Memory B cell (primary cell): Measurements from ENCODE around the gene TNFRSF11A.

Experiments
- ATAC-seq: fragments of 150-1000 bp; cut with Tn5 transposase; 2 replicates; pipeline ENCODE4 v1.10.0; 2021; ENCODE audit warnings: low read depth, mild to moderate bottlenecking, moderate library complexity
- DNase-seq, 2 donors: peaks; one replicate each; pipeline ENCODE4 v3.0.0; 2022; ENCODE audit warnings: low spot score in 2 of 2
- H3K27ac Mint-ChIP-seq: one replicate; pipeline ENCODE4 v1.8.0; 2022; ENCODE audit warnings: mild to moderate bottlenecking, moderate library complexity, mixed read lengths
- H3K27me3 Mint-ChIP-seq: one replicate; pipeline ENCODE4 v1.8.0; 2022; ENCODE audit warnings: mixed read lengths
- H3K36me3 Mint-ChIP-seq: one replicate; pipeline ENCODE4 v1.8.0; 2022; ENCODE audit warnings: mild to moderate bottlenecking, mixed read lengths
- H3K4me1 Mint-ChIP-seq: one replicate; pipeline ENCODE4 v1.8.0; 2022; ENCODE audit warnings: mixed read lengths
- H3K4me3 Mint-ChIP-seq: one replicate; pipeline ENCODE4 v1.8.0; 2022; ENCODE audit warnings: mild to moderate bottlenecking, moderate library complexity, mixed read lengths
- H3K9me3 Mint-ChIP-seq: one replicate; pipeline ENCODE4 v1.8.0; 2022; ENCODE audit warnings: mixed read lengths

Gene TNFRSF11A

DNA sequence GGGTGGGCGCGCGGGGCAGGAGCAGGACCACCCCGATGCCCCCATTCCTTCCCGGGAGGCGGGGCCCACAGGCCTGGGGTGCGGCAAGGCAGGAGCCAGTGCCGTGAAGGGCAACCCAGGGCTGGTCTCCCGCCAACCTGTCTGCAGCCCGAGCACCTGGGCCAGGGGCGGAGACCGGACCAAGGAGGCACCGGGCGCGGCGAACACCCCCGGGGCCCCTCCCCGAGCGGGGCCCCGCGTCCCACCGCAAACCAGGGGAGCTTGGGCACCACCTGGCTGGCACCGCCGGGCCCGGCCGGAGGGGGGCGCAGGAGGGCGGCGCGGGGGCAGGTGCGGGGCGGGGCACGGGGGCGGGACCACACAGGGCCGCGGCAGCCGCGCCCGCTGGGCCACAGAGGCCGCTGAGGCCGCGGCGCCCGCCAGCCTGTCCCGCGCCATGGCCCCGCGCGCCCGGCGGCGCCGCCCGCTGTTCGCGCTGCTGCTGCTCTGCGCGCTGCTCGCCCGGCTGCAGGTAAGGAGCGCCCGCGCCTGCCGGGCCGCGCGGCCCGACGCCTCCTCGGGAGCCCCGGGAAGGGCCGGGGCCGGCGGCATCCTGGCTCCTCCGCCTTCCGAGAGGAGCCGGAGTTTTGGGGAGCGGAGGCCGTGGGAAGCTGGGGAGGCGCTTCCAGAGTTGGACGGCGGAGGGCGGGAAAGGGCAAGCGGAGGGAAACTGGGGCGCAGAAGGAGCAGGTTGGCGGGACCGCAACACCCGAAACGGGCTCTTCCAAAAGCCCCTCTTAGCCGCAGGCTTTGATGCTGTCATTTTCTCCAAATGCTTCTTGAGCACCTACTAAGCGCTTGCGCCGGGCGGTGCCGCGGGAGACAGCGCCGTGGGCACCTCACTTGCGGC is at the start of gene TNFRSF11A:
Gene TNFRSF11A (plus strand): TSS at position 394 of the 889 bp plus-strand sequence. CDS start 43 bp downstream, at position 437.
- ATAC-seq, result peak; percentile 85
- peaks cover 19% of the 10 kb centered on the region for H3K4me1 Mint-ChIP-seq
- H3K36me3 Mint-ChIP-seq, result peaks cover 4% of the 10 kb centered on the region
- H3K27me3 Mint-ChIP-seq, result peaks cover 37% of the 10 kb centered on the region
- DNase-seq, result peak; percentile 40 to 68
- H3K4me3 Mint-ChIP-seq, result peak within 1 kb of the TSS; percentile 79
- no peak within 1 kb of the TSS for H3K27ac Mint-ChIP-seq
- no peaks in the 10 kb centered on the region for H3K9me3 Mint-ChIP-seq

DNA sequence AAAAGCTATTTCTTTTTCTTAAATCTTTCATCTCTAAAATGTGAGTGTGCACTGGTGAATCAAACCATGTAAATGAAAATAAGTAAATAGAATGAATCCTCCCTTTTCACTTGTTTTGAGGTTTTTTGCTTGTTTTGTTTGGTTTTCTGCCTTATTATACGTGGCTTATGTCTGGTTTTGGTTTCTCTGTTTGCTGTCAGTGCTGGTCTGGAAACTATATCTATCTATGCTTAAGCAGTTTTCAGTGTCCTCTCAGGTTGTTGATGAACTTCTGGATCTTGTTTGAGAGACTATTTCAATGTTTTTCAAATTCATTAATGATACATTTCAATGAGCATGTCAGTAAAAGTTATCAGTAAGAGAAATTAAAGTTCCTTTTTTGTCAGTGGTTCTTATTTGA is 48.1 kb upstream of the TNFRSF11A start:
- ATAC-seq, result no peak
- no peaks in the 10 kb centered on the region for H3K4me1 Mint-ChIP-seq
- H3K9me3 Mint-ChIP-seq, result no peaks in the 10 kb centered on the region
- peaks cover 19% of the 10 kb centered on the region for H3K36me3 Mint-ChIP-seq
- H3K27me3 Mint-ChIP-seq, result no peaks in the 10 kb centered on the region
- no peak for DNase-seq
- H3K4me3 Mint-ChIP-seq, result no peak overlapping the region
- H3K27ac Mint-ChIP-seq, result peak overlapping the region; percentile 36

DNA sequence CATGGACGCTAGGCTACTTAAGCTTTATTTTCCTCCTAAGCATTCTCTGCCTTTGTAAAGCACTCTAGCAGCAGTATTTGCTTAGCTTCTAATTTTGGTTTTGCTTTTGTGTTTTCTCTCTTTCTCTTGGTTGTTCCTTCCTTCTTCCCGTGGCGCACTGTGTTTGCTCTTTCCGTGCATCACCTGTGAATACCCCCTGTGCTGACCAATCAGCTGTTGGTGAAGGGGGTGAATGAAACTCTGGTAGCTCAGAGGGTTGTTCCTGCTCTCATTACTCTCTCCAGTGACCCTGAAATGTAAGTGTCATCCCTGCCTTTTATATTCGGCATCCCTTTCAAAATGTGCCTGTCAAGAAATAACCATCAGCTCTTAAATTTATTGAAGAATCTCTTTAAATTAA is 45.5 kb upstream of the TNFRSF11A start:
- Mint-ChIP-seq H3K27ac (no peak overlapping the region), H3K4me1 (no peaks in the 10 kb centered on the region), H3K27me3 (no peaks in the 10 kb centered on the region), H3K36me3 (peaks cover 27% of the 10 kb centered on the region), H3K9me3 (no peaks in the 10 kb centered on the region), H3K4me3 (no peak overlapping the region)
- ATAC-seq, result no peak
- DNase-seq, result no peak

DNA sequence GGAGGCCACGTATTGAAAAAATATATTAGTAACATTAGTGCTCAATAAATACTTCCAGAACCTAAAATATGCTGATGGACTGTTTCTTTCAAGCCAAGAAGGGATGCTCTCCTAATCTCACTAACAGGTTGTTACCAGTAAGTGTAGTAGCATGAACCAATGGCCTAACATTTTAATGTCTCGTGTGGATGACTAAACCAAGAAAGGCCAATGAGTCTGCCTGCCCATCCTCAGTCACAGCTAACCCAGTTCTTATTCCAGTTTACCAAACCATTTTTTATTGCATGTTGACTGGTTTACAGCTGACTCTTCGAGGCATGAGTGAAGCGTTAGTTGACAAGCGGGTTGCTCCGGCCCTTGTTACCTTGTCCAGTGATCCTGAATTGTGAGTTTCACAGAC is 45.1 kb upstream of the TNFRSF11A start:
- no peaks in the 10 kb centered on the region for H3K27me3 Mint-ChIP-seq
- H3K4me3 Mint-ChIP-seq, result no peak overlapping the region
- no peak for DNase-seq
- no peaks in the 10 kb centered on the region for H3K9me3 Mint-ChIP-seq
- no peak overlapping the region for H3K27ac Mint-ChIP-seq
- peaks cover 26% of the 10 kb centered on the region for H3K36me3 Mint-ChIP-seq
- no peaks in the 10 kb centered on the region for H3K4me1 Mint-ChIP-seq
- ATAC-seq, result no peak

DNA sequence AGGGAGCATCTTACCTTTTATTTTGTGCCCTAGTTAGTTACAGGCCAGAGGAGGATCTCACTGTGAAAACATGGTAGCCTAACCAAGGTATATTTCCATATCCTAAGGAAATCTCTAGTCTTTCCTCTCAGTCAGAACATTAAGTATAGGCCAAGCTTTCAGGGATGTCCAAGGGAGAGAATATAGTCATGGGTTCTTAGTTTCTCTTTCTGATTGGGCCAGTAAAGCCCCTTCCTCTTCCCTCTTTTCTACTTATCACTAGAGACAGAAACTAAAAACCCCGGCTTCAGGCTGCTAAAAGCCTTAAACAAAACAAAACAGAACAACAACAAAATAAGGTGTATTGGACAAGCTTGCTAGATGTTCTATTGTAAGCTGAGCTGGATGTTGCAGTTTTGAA is 44.3 kb upstream of the TNFRSF11A start:
- no peak for ATAC-seq
- Mint-ChIP-seq H3K4me1 (no peaks in the 10 kb centered on the region), H3K27me3 (no peaks in the 10 kb centered on the region), H3K27ac (peak overlapping the region; percentile 17), H3K9me3 (no peaks in the 10 kb centered on the region), H3K4me3 (no peak overlapping the region), H3K36me3 (peaks cover 28% of the 10 kb centered on the region)
- DNase-seq, result no peak

DNA sequence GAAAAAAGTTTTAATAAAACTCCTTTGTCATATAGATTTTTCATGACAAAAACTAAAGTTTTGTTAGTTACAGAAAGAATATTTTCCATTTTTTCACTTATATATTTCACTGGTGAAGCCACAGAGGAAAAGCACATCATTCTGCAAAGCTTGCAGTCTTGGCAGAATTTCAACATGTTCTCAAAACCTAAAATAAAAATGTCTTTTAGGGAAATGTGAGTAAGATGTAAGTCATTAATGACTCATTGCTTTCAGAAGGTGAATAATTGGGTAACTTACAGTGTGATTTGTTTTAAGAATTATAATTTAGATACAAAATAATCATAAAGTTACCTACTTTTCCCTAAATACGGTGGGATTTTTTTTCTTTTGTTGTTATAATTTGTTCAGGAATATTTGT is 43.4 kb upstream of the TNFRSF11A start:
- H3K9me3 Mint-ChIP-seq, result no peaks in the 10 kb centered on the region
- H3K4me1 Mint-ChIP-seq, result no peaks in the 10 kb centered on the region
- H3K27me3 Mint-ChIP-seq, result no peaks in the 10 kb centered on the region
- H3K4me3 Mint-ChIP-seq, result no peak overlapping the region
- ATAC-seq (no peak), DNase-seq (no peak)
- H3K36me3 Mint-ChIP-seq, result peaks cover 26% of the 10 kb centered on the region
- no peak overlapping the region for H3K27ac Mint-ChIP-seq

DNA sequence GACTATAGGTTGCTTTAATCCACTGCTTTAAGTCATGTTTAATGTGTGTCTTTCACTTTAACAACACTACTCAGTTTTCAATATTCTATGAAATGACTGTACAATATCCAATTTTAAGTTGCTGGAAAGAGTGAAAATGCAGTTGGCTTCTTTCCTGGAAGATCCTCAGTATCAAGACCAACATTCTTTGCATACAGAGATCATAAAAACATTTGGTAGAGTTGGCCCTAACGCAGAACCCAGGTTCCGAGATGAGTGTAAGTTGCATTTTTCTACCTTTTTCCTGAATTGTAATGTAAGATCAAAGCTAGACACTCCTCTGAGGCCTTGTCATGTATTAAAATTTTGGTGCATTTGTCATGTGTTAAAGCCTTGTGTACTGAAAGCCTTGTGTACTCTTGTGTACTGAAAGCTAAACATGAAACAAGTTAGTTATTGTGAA is 42.9 kb upstream of the TNFRSF11A start:
- H3K9me3 Mint-ChIP-seq, result no peaks in the 10 kb centered on the region
- no peak overlapping the region for H3K27ac Mint-ChIP-seq
- H3K36me3 Mint-ChIP-seq, result peaks cover 23% of the 10 kb centered on the region
- no peaks in the 10 kb centered on the region for H3K4me1 Mint-ChIP-seq
- DNase-seq, result no peak
- H3K4me3 Mint-ChIP-seq, result no peak overlapping the region
- H3K27me3 Mint-ChIP-seq, result no peaks in the 10 kb centered on the region
- no peak for ATAC-seq

DNA sequence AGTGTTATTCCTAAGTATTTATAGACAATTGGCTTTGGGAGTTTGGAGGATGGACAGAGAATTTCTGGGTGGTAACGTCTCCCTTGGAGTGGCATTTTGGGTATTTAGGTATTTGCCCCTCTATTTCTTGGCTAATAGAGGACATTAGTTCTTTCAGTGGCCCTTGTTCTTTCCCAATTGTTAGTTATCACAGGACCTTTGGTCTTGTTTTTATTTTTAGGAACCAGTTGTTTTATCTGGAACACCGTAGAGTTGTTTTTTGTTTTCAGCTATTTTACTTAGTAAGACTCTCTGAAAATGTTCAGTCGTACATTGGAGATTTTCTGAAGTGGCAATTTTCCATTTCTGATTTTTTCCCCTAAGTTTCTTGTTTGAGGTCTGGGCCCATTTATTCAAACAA is 40.5 kb upstream of the TNFRSF11A start:
- Mint-ChIP-seq H3K4me1 (peaks cover 14% of the 10 kb centered on the region), H3K36me3 (peaks cover 23% of the 10 kb centered on the region)

DNA sequence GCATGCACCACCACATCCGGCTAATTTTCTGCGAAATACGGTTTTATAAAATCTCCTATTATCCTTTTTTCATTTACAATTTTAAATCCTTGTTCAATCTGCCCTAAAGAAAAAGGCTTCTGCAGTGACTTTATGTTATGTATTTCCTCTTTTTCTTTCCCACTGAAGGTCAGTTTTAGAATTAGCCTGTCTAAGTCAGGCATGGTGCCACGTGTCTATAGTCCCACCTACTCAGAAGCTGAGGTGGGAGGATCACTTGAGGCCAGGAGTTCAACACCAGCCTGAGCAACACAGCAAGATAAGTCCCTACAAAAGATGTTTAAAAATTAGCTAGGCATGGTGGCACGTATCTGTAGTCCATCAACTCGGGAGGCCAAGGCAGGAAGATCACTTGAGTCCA is 39.8 kb upstream of the TNFRSF11A start:
- Mint-ChIP-seq H3K27ac (peak overlapping the region; percentile 57), H3K36me3 (peaks cover 22% of the 10 kb centered on the region), H3K27me3 (no peaks in the 10 kb centered on the region), H3K4me1 (peaks cover 14% of the 10 kb centered on the region), H3K9me3 (no peaks in the 10 kb centered on the region), H3K4me3 (no peak overlapping the region)
- ATAC-seq (no peak), DNase-seq (no peak)

More for the DNA sequence above, 40.5 kb upstream of the TNFRSF11A start:
- Mint-ChIP-seq H3K27ac (no peak overlapping the region), H3K27me3 (no peaks in the 10 kb centered on the region), H3K9me3 (no peaks in the 10 kb centered on the region), H3K4me3 (no peak overlapping the region)
- DNase-seq (no peak), ATAC-seq (no peak)

DNA sequence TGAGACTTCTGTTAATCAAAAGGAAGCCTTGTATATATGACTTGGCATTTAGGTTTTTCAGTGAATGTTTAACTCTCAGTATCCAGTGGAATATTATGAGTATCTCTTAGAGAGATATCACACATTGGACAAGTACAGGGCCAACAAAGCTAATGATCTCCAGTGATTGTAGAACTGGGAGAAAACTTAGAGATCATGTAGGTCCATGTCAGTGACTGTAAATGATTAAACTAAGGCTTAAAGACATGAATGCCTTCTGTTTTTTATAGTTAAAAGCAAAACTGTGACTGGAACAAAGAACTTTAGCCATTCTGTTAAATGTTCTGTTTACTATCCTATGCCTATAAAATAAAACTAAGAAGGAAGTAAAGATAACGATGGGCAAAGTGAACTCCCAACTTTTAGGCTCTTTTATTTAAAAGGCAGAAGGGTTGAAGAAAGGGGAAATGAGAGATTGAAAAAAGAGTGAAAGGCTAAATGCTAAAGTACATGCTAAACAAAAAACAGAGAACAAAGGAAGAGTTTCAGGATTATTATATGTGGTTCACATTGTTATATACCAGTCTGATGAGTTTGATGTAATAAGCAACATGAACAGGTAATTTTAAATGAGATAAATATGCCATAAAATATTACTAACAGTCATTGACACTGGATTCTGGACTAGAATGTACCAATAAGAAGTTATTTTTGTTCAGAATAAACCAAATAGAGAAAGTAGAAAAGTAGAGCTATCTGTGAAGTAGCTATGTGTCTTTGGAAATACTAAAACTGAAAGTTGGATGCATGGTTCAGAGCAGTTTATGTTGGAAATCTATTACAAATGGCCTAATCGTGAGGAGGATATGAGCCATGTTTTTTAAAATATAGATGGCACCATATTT is 37.1 kb upstream of the TNFRSF11A start:
- DNase-seq (no peak), ATAC-seq (peak; percentile 6)
- H3K36me3 Mint-ChIP-seq, result peaks cover 14% of the 10 kb centered on the region
- H3K27ac Mint-ChIP-seq, result peak overlapping the region; percentile 13
- H3K4me3 Mint-ChIP-seq, result peak overlapping the region; percentile 4
- no peaks in the 10 kb centered on the region for H3K9me3 Mint-ChIP-seq
- peaks cover 14% of the 10 kb centered on the region for H3K4me1 Mint-ChIP-seq
- no peaks in the 10 kb centered on the region for H3K27me3 Mint-ChIP-seq

DNA sequence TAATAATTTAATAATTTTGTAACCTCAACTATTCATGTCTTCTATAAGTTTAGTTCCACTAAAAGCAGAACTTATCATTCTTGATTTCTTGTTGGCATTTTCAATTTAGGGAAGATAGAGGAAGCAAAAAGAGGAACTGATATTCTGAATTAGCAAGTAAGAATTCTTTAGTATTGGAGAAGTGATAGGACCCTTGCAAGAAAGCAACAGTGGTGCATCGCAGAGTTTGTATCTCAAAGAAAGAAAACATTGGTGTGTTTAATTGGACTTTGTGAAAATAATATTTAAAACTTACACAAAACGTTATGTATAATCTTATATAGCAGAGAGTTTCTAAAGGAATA is 36.5 kb upstream of the TNFRSF11A start:
- H3K36me3 Mint-ChIP-seq, result peaks cover 9% of the 10 kb centered on the region
- peak in 1 of 2 donors; percentile 26 for DNase-seq
- H3K27me3 Mint-ChIP-seq, result no peaks in the 10 kb centered on the region
- H3K27ac Mint-ChIP-seq, result no peak overlapping the region
- H3K9me3 Mint-ChIP-seq, result no peaks in the 10 kb centered on the region
- peaks cover 14% of the 10 kb centered on the region for H3K4me1 Mint-ChIP-seq
- no peak overlapping the region for H3K4me3 Mint-ChIP-seq
- ATAC-seq, result peak; percentile 97

DNA sequence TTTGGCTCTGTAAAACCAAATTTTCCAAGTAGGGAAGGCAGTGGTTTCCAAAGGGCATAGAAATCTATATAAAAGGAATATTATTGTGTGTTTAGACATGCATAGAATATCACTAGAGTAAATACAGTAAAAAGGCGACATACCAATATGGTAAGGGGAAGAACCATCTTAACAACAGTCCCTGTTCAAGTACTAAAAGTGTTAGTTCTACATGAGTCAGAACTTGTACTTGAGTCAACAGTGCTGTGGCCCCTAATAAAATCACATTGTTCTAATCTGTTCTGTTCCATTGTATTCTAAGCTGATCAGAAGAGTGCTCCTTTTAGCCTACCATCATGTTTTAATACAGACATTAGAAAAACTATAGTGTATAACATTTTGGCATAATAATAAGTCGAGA is 36.1 kb upstream of the TNFRSF11A start:
- DNase-seq, result no peak
- no peak overlapping the region for H3K27ac Mint-ChIP-seq
- H3K4me3 Mint-ChIP-seq, result no peak overlapping the region
- H3K9me3 Mint-ChIP-seq, result no peaks in the 10 kb centered on the region
- no peaks in the 10 kb centered on the region for H3K27me3 Mint-ChIP-seq
- peaks cover 9% of the 10 kb centered on the region for H3K36me3 Mint-ChIP-seq
- H3K4me1 Mint-ChIP-seq, result peaks cover 14% of the 10 kb centered on the region
- no peak for ATAC-seq

DNA sequence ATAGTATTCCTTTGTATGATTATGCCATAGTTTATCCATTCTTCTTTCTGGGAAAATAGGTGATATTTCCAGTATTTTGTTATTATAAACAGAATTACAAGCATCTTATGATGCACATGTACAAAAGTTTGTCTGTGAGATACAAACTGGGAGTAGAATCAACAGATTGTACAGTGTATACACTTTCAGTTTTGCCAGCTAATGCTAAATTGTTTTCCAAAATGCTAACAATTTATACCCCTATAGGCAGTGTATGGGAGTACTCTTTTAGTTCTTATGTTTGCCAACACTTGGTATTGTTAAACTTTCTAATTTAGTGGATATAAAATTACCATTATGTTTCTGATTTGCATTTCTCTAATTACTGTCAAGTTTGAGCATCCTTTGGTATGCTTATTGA is 31.0 kb upstream of the TNFRSF11A start:
- ATAC-seq (no peak), DNase-seq (no peak)
- H3K4me3 Mint-ChIP-seq, result no peak overlapping the region
- no peaks in the 10 kb centered on the region for H3K9me3 Mint-ChIP-seq
- H3K27ac Mint-ChIP-seq, result no peak overlapping the region
- peaks cover 8% of the 10 kb centered on the region for H3K4me1 Mint-ChIP-seq
- H3K36me3 Mint-ChIP-seq, result peaks cover 10% of the 10 kb centered on the region
- no peaks in the 10 kb centered on the region for H3K27me3 Mint-ChIP-seq

DNA sequence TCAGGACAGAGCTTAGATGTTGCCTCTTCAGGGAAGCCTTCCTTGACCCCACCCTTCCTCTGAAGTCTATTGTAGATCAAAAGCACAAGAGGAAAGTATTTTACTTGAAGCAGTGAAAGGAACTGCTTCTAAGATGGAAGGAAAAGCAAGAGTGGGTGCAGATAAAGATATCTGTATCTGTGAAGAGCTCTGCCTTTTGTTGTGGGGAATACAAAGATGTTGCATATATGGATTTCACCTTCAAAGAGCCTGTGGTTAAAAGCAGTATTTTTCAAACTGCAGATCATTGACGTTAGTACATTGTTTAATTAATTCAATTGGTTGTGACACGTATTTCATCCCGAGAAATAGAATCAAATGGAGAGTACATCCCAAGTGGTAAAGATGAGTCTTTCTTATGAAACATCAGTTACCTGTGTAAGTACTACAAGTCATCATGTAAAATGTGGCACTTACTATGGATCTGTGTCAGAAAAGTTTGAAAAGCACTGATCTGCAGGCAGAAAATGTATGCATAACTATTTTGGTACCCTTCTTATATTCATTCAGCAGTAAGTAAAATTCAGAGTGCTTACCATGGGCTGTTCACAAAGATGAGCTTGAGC is 24.6 kb upstream of the TNFRSF11A start:
- Mint-ChIP-seq H3K36me3 (peaks cover 42% of the 10 kb centered on the region), H3K9me3 (no peaks in the 10 kb centered on the region), H3K27me3 (no peaks in the 10 kb centered on the region), H3K4me3 (no peak overlapping the region), H3K4me1 (peaks cover 7% of the 10 kb centered on the region), H3K27ac (no peak overlapping the region)
- DNase-seq (no peak), ATAC-seq (no peak)
